HL-60 (cell line): ENCODE measurements around the gene RARRES1.
A peak's percentile ranks its signal among the peaks of the same experiment; 100 is the strongest.

ENCODE experiments used
- DNase-seq, 2 experiments: peaks; one replicate each; pipeline ENCODE4 v3.0.0-alpha.2; 2010 to 2020; ENCODE audit warnings: low read depth in 1 of 2, low spot score in 1 of 2
- H3K27ac ChIP-seq: fragments of 250-450 bp; sonication (Bioruptor Pico); replicated peaks from 2 replicates; pipeline ENCODE4 v1.5.1; 2020; ENCODE audit warnings: mild to moderate bottlenecking, moderate library complexity
- H3K27me3 ChIP-seq: fragments of 250-450 bp; sonication (Bioruptor Pico); 2 replicates; pipeline ENCODE4 v1.5.1; 2021; ENCODE audit warnings: mild to moderate bottlenecking, moderate library complexity; ENCODE audit not compliant: insufficient read depth, poor library complexity, severe bottlenecking
- H3K4me3 ChIP-seq: replicated peaks from 2 replicates; pipeline ENCODE4 v1.5.1; 2011; ENCODE audit warnings: mild to moderate bottlenecking, control low read depth, low read length; ENCODE audit not compliant: insufficient read depth
- GABPA ChIP-seq: IDR thresholded peaks from 2 replicates; pipeline ENCODE4 v1.6.1; 2012; ENCODE audit warnings: low read depth
- POLR2AphosphoS5 ChIP-seq: IDR thresholded peaks from 2 replicates; pipeline ENCODE4 v1.6.1; 2012; ENCODE audit warnings: low read depth
- SPI1 ChIP-seq: IDR thresholded peaks from 2 replicates; pipeline ENCODE4 v1.6.1; 2012; ENCODE audit warnings: low read depth, mild to moderate bottlenecking, borderline replicate concordance
- TF ChIP-seq, protein P1 (sequence below): IDR thresholded peaks from 2 replicates; pipeline ENCODE4 v1.6.1; 2012; ENCODE audit warnings: low read depth; ENCODE audit not compliant: insufficient replicate concordance
- TF ChIP-seq, protein P2 (sequence below): IDR thresholded peaks from one replicate; pipeline ENCODE4 v1.5.1; 2011; ENCODE audit warnings: low read length, control low read depth, inconsistent platforms; ENCODE audit not compliant: insufficient read depth

Gene RARRES1

DNA sequence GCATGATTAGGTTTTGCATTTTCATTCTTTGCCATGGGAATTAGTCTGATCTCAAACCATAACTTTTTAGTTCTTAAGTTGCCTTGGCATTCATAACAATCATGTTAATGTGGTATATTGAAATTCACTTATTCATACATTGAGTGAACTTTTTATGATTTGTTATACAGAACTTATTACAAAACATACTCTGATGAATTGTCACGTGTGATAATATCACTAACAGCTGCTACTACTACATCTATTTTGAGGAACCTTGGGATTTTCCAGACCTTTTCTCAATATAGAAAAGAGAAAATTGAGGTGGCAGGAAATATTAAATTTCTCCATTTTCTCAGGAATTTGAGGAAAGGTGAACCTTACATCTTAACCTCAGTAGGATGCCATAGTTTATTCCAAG lies 69.0 kb downstream of the RARRES1 start:
- TF ChIP-seq, protein P1, sequence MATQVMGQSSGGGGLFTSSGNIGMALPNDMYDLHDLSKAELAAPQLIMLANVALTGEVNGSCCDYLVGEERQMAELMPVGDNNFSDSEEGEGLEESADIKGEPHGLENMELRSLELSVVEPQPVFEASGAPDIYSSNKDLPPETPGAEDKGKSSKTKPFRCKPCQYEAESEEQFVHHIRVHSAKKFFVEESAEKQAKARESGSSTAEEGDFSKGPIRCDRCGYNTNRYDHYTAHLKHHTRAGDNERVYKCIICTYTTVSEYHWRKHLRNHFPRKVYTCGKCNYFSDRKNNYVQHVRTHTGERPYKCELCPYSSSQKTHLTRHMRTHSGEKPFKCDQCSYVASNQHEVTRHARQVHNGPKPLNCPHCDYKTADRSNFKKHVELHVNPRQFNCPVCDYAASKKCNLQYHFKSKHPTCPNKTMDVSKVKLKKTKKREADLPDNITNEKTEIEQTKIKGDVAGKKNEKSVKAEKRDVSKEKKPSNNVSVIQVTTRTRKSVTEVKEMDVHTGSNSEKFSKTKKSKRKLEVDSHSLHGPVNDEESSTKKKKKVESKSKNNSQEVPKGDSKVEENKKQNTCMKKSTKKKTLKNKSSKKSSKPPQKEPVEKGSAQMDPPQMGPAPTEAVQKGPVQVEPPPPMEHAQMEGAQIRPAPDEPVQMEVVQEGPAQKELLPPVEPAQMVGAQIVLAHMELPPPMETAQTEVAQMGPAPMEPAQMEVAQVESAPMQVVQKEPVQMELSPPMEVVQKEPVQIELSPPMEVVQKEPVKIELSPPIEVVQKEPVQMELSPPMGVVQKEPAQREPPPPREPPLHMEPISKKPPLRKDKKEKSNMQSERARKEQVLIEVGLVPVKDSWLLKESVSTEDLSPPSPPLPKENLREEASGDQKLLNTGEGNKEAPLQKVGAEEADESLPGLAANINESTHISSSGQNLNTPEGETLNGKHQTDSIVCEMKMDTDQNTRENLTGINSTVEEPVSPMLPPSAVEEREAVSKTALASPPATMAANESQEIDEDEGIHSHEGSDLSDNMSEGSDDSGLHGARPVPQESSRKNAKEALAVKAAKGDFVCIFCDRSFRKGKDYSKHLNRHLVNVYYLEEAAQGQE, result no peak
- no peak for TF ChIP-seq SPI1
- TF ChIP-seq GABPA, result no peak
- Histone ChIP-seq H3K27me3 (no peaks in the 10 kb centered on the region), H3K4me3 (no peak overlapping the region), H3K27ac (no peak overlapping the region)
- DNase-seq, result no peak

DNA sequence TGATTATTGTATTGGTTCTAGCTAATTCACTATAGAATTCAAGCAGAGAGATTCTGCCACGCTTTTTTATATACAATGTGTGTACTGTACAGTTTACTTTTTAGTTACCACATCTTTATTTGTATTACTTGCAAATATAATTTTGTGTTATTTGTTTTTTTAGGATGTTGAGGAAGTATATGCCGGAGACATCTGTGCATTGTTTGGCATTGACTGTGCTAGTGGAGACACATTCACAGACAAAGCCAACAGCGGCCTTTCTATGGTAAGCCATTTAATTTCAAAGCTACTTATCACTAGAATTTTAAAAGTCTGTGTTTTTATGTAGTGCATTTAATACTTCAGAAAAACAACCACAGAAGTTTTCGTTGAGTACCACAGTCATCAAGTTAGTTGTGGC lies 71.5 kb downstream of the RARRES1 start:
- H3K27me3 ChIP-seq, result no peaks in the 10 kb centered on the region
- no peak for DNase-seq
- H3K4me3 ChIP-seq, result no peak overlapping the region
- TF ChIP-seq SPI1 (no peak), GABPA (no peak), POLR2AphosphoS5 (no peak)
- TF ChIP-seq, protein P1, result no peak
- TF ChIP-seq, protein P2, sequence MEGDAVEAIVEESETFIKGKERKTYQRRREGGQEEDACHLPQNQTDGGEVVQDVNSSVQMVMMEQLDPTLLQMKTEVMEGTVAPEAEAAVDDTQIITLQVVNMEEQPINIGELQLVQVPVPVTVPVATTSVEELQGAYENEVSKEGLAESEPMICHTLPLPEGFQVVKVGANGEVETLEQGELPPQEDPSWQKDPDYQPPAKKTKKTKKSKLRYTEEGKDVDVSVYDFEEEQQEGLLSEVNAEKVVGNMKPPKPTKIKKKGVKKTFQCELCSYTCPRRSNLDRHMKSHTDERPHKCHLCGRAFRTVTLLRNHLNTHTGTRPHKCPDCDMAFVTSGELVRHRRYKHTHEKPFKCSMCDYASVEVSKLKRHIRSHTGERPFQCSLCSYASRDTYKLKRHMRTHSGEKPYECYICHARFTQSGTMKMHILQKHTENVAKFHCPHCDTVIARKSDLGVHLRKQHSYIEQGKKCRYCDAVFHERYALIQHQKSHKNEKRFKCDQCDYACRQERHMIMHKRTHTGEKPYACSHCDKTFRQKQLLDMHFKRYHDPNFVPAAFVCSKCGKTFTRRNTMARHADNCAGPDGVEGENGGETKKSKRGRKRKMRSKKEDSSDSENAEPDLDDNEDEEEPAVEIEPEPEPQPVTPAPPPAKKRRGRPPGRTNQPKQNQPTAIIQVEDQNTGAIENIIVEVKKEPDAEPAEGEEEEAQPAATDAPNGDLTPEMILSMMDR, result no peak
- no peak overlapping the region for H3K27ac ChIP-seq

DNA sequence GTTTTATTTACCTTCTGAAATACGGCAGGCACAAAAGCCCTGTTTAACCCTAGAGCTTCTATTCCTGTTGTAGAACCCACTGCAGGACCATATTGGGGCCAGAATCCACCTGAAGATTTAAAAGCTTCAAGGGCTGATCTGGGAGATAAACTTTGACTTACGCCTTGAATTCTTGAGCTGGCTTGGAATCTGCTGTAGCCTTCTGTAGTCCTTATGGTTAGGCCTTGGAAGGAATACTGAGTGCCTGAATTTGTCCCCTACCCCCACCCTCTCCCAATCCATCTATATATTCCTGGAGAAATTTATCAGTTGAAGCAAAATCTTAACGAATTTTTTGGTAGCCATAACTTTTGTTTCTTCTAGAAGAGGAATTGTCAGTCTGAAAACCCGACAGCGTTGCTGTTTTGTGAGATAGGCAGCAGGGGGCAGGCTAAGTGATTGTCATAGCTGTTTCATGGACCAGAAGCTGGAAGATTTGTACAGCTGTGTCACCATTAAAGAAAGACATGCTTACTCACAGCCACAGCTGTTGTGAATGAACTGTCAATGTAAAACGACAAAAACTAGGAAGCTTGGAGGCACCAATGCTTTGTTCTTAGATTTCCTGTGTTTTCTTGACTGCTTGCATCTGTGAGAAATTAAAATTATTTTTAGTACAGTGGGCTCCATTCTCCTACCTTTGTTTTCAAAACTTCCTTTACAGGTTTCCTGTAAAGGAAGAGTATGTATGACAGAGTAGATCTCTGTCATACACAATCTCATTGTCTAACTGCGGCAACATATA lies 72.6 kb downstream of the RARRES1 start:
- DNase-seq, result peak in 1 of 2 experiments; percentile 69
- no peak overlapping the region for H3K27ac ChIP-seq
- no peaks in the 10 kb centered on the region for H3K27me3 ChIP-seq
- TF ChIP-seq, protein P2, result peak; percentile 63
- no peak for TF ChIP-seq GABPA
- H3K4me3 ChIP-seq, result no peak overlapping the region

DNA sequence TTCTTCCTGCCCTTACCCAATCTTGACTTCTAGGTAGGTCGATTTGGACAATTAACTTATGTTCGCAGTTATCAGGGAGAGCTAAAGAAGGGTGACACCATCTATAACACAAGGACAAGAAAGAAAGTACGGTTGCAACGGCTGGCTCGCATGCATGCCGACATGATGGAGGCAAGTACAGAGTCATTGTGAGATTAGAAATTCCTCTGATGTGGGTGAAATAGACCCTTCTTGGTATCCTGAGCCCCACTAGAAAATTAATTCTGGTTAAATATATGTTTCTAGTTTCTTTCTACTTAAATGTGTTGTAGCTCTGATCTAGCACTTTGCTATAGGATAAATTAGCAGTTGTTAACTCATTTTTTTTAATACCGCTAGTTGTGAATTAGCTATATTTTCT lies 73.4 kb downstream of the RARRES1 start:
- TF ChIP-seq SPI1, result no peak
- no peaks in the 10 kb centered on the region for H3K27me3 ChIP-seq
- no peak overlapping the region for H3K27ac ChIP-seq
- H3K4me3 ChIP-seq, result no peak overlapping the region
- no peak for DNase-seq

DNA sequence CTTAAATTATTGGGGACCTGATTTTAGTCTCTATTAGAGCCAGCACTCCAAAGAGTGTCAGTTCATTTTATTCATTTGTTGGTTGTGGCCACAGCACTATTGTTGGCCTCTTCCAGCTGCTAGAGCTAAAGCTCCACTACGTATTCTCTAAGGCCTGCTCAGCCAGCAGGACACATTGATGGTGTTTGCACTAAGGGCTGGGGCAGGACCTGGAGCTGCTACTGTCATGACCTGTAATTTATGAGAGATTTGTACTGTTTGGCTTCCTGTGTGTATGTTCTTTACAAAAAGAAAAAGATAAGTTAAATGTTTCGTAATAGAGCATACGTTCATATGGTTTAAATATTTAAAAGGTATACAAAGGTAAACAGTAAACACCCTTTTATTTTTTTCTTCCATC lies 79.8 kb downstream of the RARRES1 start:
- no peaks in the 10 kb centered on the region for H3K27me3 ChIP-seq
- H3K27ac ChIP-seq, result no peak overlapping the region
- no peak for DNase-seq
- TF ChIP-seq POLR2AphosphoS5, result no peak
- TF ChIP-seq, protein P1, result no peak
- TF ChIP-seq, protein P2, result no peak
- TF ChIP-seq SPI1, result no peak
- TF ChIP-seq GABPA, result no peak
- no peak overlapping the region for H3K4me3 ChIP-seq
